ENCODE measurements around the gene ITGB5. TPM values are rescaled to one million over a fixed set of nuclear protein-coding genes. Genes with fewer than 3 reads are reported as not detected.
"Not testable (repeated sequence)": the region's sequence is repeated elsewhere in the genome, so short reads cannot be mapped to it uniquely, and the experiment has no call there.

The ITGB5 gene
- total RNA-seq, 1 experiment from 2014 or later: 129 TPM

DNA sequence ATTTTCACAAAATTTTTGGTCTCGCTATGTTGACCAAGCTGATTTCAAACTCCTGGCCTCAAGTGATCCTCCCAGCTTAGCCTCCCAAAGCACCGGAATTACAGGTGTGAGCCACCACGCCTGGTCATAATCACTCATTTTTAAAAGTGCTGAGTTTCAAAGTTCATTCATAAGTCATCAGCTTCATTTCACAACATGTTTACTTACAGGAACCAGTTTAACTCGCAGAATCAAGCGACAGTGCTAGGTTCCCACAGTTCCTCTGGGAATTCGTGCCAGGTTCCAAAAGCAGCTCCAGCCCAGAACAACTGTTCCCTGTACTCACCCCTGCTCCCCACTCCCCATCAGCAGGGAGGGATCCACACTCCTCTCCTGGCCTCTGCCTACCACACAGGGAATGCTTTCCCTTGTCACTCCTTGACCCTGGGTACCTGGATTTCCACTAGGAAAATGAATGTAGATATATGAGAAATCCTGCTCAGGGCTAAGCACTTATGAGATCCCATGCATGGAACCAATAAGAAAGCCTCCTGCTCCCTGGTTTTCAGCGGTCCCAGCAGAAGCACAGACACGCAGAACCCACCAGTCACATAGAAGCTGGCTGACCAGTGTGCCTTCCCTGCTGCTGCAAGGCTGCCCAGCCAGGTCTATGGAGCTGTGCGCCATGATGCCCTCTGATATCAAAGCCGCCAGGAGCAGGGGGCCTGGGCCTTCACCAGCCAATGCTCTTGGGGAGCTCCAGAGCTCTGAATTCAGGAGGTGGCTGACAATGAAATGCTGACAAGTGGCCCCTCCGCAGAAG lies 72.3 kb downstream of the ITGB5 start:
- no peak for DNase-seq (ENCODE audit: low read depth)

- no peak for DNase-seq (ENCODE audit: low read depth)
These were observed 73.6 kb downstream of the ITGB5 start for GRCh38 chr3:124813541-124813940.

DNA sequence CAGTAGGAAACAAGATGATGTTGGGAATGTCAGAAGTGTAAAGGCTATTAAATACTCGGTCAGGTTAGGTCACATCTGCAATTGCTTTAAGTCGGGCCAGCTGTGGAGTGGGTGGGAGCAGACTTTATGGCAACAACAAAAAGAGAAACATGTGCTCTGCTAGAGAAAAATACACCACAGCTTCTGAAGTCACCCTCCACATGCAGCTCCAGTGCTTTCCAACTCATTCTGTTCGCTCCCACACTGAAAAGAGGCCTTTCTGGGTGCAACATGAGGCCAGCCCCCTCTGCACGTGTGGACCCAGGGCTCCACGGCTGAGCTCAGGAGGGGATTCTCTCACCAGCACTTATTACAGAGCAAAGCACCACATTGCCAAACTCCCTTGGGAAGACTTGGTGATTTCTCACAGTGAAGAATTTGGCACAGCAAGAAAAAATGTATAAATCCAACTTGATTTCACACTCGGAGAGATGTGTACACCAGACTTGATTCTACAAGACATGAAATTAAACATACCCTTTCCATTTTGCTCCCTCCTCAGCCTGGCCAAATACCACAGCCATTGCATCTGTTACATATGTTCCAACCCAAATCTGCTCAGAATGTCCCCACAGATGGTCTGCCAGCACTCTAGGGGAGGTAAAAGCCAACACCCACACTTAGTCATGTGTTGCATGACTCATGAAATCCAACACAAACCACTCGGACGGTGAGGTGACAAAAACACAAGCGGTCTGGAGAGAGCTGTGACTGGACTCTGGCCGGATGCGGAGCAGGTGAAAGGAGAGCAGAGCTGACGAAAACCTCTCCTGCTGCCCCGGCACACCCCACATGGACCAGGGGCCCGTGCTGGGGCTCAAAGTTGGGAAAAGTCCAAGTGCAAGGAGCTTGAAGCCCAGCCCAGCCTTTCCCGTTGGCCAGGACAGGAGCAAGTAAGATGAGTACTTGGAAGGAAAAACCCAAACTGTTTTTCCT lies 74.6 kb downstream of the ITGB5 start:
- DNase-seq (ENCODE audit: low read depth): peak; percentile 96

DNA sequence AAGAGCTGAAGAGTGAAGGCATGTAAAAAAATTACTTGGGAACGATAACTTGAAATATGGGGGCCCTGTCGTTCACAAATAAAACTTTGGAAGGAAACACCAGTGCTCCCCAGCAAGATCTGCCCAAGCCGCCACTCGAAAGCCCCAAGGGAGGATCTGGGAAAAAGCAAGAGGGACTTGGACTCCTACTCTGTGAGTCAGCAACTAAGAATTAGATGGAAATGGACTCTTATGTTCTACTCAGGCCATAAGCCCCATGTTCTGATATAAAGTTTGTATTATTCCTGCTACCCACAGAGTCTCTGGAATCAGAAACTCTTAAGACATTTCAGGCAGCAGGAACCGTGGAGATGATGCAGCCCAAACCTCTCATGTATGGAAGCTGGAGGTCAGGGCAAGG lies 75.7 kb downstream of the ITGB5 start:
- DNase-seq (ENCODE audit: low read depth): peak; percentile 62

- DNase-seq (ENCODE audit: low read depth): no peak
These were observed 76.2 kb downstream of the ITGB5 start for GRCh38 chr3:124810970-124811369.

DNA sequence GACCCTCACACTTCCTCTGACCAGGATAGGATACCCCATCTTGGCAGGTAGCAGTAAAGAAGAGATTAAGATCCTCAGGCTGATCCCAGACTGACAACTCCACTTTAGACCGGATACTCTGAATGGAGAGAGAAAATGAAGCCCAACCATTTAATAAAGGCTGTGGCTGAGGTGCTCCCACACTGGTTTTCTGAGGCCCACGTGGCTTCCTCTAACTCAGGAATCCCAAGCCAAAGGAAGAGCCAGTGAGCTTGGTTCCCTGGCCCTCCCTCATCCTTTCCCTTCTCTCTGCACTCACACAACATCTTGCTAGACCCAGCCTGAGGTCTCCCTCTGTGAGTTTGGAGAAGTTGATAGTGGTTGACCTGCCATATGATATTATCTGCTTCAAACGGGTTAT lies 78.1 kb downstream of the ITGB5 start:
- DNase-seq (ENCODE audit: low read depth): no peak

GRCh38 chr3:124805671-124806070 lies 81.5 kb downstream of the ITGB5 start:
- DNase-seq (ENCODE audit: low read depth): no peak

GRCh38 chr3:124804875-124805274 lies 82.3 kb downstream of the ITGB5 start:
- DNase-seq (ENCODE audit: low read depth): no peak

DNA sequence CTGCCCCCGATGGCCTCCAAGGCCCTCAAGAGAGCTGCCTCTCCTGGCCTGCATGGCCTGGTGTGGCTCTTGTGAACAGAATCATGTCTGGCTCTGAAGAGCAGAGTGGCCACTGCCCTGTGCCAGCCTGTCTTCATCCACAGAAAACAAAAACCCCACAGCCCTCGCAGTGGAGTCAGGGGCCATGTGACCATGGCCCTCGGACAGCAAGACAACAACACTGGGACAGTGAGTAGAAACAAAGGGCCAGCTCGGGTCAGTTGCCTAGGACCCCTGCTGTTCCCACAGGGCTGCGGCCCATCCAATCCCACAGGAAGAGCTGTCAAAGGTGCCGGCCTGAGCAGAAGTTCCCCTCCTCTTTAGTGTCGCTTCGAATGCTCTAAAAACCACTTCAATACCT lies 84.5 kb downstream of the ITGB5 start:
- no peak for DNase-seq (ENCODE audit: low read depth)

DNA sequence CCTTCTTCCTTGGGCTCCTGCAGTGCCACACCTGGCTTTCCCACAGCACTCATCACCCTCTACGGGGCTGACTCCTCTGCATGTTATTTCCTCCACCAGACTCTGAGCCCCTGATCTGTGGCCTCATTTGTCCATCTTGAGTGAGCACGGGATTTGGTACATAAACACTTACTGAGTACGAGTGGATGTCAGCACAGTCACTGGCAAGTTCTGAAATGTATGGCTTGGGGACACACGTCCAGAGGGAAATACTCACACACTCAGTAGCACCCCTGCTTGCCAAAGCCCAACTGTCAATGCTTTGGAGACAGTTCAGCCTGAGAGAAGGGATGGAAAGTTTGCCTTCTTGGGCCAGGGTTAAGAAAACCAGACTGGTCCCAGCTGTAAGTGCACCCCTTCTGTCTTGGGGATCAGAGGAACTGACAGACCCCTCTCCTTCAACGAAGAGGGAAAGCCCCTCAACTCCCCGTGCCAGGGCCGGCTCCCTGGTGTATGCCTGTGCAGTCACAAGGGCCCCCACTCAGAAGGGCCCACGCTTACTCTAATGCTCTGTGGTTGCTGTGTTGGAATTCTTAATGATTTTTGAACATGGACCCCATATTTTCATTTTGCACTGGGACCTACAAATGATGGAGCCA lies 85.0 kb downstream of the ITGB5 start:
- no peak for DNase-seq (ENCODE audit: low read depth)

DNA sequence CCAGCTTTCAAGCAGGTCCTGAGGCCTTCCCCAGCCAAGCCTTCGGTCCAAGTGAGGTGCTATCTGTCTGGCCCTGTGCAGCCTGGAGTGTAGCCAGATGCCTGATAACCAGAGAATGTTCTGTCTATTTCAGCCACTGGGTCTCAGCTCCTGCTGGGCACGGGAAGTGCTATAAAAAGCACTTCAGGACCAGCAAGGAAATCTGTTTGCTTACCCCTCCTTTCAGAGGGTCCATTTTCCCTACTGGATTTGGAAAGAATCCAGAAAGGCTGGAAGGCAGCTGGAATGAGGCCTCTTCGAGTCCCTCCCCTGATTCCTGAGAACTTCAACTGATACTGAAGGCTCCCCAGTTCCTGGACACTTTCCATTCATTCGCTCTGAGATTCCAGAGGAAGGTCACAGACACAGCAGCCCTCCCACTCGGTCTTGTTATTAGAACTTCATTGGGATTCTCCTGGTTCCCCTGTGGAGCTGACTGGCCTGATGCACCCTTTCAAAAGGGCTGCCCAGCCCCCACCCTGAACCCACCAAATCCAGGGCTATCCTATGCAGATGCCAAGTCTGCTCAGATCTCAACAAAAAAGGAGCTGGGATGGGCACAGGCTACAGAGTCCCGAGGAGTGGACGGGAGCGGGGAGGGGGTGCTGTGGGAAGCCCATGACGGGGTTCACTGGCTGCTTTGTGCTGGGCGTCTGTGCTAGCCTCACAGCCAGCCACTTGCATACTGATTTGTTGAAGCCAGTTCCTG lies 86.5 kb downstream of the ITGB5 start:
- no peak for DNase-seq (ENCODE audit: low read depth)

GRCh38 chr3:124800076-124800475 lies 87.1 kb downstream of the ITGB5 start:
- no peak for DNase-seq (ENCODE audit: low read depth)

DNA sequence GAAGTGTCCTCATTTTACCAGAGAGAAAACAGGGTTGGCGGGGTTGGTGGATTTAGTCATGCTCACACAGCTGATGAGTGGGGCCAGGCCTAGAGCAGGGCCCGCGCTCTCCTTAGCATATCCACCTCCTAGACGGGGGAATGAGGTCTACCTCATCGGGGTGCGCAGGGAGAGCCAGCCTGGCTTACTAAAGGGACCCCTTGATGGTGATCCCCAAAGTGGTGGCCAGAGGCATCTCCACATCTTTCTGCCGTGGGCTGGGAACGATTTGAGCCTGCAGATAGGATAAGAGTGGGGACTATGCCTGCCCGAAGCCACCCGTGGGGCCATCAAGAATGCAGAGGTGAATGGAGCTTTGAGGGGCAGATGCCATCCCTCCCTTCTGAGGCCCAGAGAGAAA lies 87.5 kb downstream of the ITGB5 start:
- no peak for DNase-seq (ENCODE audit: low read depth)

DNA sequence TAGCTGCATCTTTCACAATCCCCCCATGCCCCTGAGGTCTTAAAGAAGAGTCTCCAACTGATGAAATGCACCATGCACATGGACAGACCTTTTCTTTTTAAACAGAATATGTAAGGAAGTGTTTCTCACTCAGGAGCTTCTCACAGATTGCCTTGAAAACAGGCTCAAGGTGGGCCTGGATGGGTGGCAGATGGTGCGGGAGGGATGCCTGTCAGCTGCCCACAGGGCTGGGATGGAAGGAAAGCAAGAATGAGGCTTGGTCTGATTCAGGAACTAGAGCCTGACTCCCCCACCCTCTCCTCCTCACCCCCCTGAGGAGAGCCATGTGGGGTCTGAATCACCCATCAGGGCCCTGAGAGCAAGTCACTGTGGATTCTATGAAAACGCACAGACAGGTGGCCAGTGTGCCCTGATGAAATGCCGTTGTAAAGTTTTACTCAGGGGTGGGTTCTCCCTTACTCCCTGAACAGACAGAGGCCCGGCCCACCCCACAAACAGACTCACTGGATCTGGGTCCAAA lies 89.7 kb downstream of the ITGB5 start:
- DNase-seq (ENCODE audit: low read depth): no peak

DNA sequence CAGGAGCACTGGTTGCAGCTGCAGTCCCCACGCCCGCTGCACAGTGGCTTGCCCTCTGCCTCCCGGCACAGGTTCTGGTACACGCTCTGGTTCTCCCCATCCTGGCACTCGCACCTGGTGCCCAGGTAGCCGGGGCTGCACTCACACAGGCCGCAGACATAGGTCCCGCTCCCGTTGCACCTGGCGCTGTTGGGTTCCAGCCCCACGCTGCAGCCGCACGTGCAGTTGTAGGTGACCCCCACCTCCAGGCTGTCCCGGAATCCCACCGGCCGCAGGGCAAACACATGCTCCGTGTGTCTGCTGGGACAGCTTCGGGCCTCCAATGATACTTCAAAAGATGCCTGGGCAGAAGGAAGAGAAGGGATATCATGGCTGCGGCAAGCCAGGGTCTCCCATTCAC lies 90.7 kb downstream of the ITGB5 start:
- DNase-seq (ENCODE audit: low read depth): no peak

GRCh38 chr3:124793054-124793739 lies 94.0 kb downstream of the ITGB5 start:
- DNase-seq (ENCODE audit: low read depth): peak; percentile 47

- no peak for DNase-seq (ENCODE audit: low read depth)
These were observed 94.7 kb downstream of the ITGB5 start for GRCh38 chr3:124792341-124793040.

DNA sequence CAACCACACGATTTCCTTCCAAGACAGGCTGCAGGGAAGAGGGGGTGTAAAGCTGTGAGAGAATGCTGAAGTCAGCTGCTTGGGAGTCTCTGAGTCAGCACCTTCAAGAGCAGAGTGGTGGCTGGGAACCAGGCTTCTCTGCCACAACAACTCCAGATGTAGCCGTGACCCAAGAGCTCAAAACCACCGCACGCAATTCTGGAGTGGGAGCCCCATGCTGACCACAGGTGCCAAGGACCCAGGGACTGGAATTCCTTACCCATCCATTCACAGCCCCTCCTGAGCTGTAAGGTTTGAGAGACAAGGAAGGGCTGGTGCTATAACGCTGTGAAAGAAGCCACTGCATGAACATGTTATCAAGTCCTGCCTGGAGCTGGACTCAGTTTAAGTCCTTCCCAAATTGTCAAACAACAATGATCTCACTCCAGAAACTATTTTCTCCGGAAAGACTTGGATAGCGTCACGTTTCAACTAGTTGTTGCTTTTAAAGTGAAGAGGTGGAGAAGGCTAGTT lies 95.5 kb downstream of the ITGB5 start:
- DNase-seq (ENCODE audit: low read depth): peak; percentile 89

GRCh38 chr3:124791142-124791541 lies 96.0 kb downstream of the ITGB5 start:
- peak; percentile 25 for DNase-seq (ENCODE audit: low read depth)

DNA sequence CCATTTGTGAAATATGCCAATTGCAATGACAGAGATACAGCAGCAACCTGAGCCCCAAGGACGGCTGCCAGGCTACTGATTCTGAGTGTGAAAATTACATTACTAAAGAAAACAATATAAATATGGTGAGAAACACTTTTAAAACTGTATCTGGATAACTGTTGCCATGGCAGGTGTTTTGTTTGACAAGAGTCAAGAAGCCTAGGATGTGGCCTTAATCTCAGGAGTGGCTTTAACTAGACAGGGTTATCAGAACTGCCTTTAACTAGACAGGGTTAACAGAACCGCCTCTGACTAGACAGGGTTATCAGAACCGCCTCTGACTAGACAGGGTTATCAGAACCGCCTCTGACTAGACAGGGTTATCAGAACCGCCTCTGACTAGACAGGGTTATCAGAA lies 98.1 kb downstream of the ITGB5 start:
- DNase-seq (ENCODE audit: low read depth): not testable (repeated sequence)

Measured in Daoy (cell line).